B cell (primary cell): ENCODE measurements around the gene GLRX5. TPM values are rescaled to one million over a fixed set of nuclear protein-coding genes. Genes with fewer than 3 reads are reported as not detected.

Experiments
- ATAC-seq: fragments of 200-7000 bp; cut with Tn5 transposase; one replicate; pipeline ENCODE4 v1.10.0; 2021; ENCODE audit warnings: low read depth, mild to moderate bottlenecking, moderate number of reproducible peaks, moderate library complexity
- CTCF ChIA-PET: fragments of 350-600 bp; sonication (Branson Sonifier 250); formaldehyde crosslinking; loops from one replicate; lab custom pipeline; 2021; ENCODE audit warnings: antibody characterized with exemption, inconsistent platforms; lab: Charles Lee
- POLR2A ChIA-PET: fragments of 350-600 bp; sonication (Branson Sonifier 250); formaldehyde crosslinking; loops from one replicate; lab custom pipeline; 2021; ENCODE audit warnings: antibody characterized with exemption; lab: Charles Lee
- DNase-seq: peaks from one replicate; pipeline ENCODE4 v3.0.0; 2013
- H2AFZ ChIP-seq: 2 replicates; pipeline ENCODE4 v1.6.1; 2012; ENCODE audit warnings: mild to moderate bottlenecking, low read depth, low read length; ENCODE audit not compliant: insufficient read depth, poor library complexity, severe bottlenecking
- H3K27ac ChIP-seq, 2 donors: 1 replicate in 1 of 2; 2 replicates in 1 of 2; pipeline ENCODE4 v1.5.1; 2012 to 2013; ENCODE audit warnings: low read length in 2 of 2, mild to moderate bottlenecking in 2 of 2, moderate library complexity in 1 of 2
- H3K27me3 ChIP-seq, 4 experiments: fragments of 200-600 bp in 1 of 4; sonication (generic) in 1 of 4; replicated peaks in 1 of 4; 1 replicate in 2 of 4; 2 replicates in 2 of 4; pipeline versions ENCODE4 v1.6.1 to v1.7.0; 2013 to 2016; ENCODE audit warnings: low read length in 3 of 4, mild to moderate bottlenecking in 2 of 4, mixed read lengths in 1 of 4, moderate library complexity in 1 of 4; ENCODE audit not compliant: insufficient read depth in 4 of 4, control insufficient read depth in 3 of 4; ENCODE audit errors: control extremely low read depth in 1 of 4
- H3K36me3 ChIP-seq, 2 experiments: replicated peaks in 1 of 2; 1 replicate in 1 of 2; 2 replicates in 1 of 2; pipeline versions ENCODE4 v1.6.1 to v1.7.1; 2013; ENCODE audit warnings: low read length in 1 of 2; ENCODE audit not compliant: insufficient read depth in 2 of 2, control insufficient read depth in 1 of 2; ENCODE audit errors: control extremely low read depth in 1 of 2, extremely low read depth in 1 of 2
- H3K4me1 ChIP-seq, 2 donors: fragments of 200-600 bp in 1 of 2; sonication (generic) in 1 of 2; 1 replicate in 1 of 2; 2 replicates in 1 of 2; pipeline versions ENCODE4 v1.5.1 to v1.6.1; 2013 to 2017; ENCODE audit warnings: low read length in 2 of 2; ENCODE audit not compliant: control insufficient read depth in 2 of 2, insufficient read depth in 2 of 2
- H3K4me2 ChIP-seq: replicated peaks from 2 replicates; pipeline ENCODE3; 2012; ENCODE audit warnings: mild to moderate bottlenecking, low read depth, low read length; ENCODE audit not compliant: poor library complexity, severe bottlenecking
- H3K4me3 ChIP-seq, 5 experiments: fragments of 200-600 bp in 1 of 5; sonication (generic) in 1 of 5; 1 replicate in 3 of 5; 2 replicates in 2 of 5; pipeline versions ENCODE4 v1.5.1 to v1.7.0; 2011 to 2016; ENCODE audit warnings: low read length in 4 of 5, mild to moderate bottlenecking in 4 of 5, low read depth in 2 of 5, control low read depth in 1 of 5, moderate library complexity in 1 of 5; ENCODE audit not compliant: insufficient read depth in 1 of 5; ENCODE audit errors: control extremely low read depth in 1 of 5, extremely low read depth in 1 of 5
- H3K79me2 ChIP-seq: fragments of 200-600 bp; sonication (generic); one replicate; pipeline ENCODE4 v1.6.0; 2016; ENCODE audit warnings: low read length; ENCODE audit not compliant: control insufficient read depth, insufficient read depth
- H3K9ac ChIP-seq: fragments of 200-600 bp; sonication (generic); 2 replicates; pipeline ENCODE4 v1.6.1; 2017; ENCODE audit warnings: mild to moderate bottlenecking, low read length, moderate library complexity
- H3K9me3 ChIP-seq, 3 donors: one replicate each; pipeline versions ENCODE4 v1.6.1 to v1.7.1; 2013; ENCODE audit warnings: low read length in 2 of 3; ENCODE audit not compliant: control insufficient read depth in 2 of 3, insufficient read depth in 1 of 3; ENCODE audit errors: control extremely low read depth in 1 of 3
- H4K20me1 ChIP-seq: 2 replicates; pipeline ENCODE4 v1.6.0; 2012; ENCODE audit warnings: mild to moderate bottlenecking, low read length; ENCODE audit not compliant: insufficient read depth, control insufficient read depth, poor library complexity, severe bottlenecking
- H3K27ac Mint-ChIP-seq: one replicate; pipeline ENCODE4 v1.8.0; 2021; ENCODE audit warnings: mixed read lengths
- H3K27me3 Mint-ChIP-seq: one replicate; pipeline ENCODE4 v1.8.0; 2021; ENCODE audit warnings: mixed read lengths
- H3K4me1 Mint-ChIP-seq: one replicate; pipeline ENCODE4 v1.8.0; 2021; ENCODE audit warnings: mixed read lengths
- H3K4me3 Mint-ChIP-seq: one replicate; pipeline ENCODE4 v1.8.0; 2021; ENCODE audit warnings: mixed read lengths
- H3K9me3 Mint-ChIP-seq: one replicate; pipeline ENCODE4 v1.8.0; 2022; ENCODE audit warnings: mixed read lengths; ENCODE audit not compliant: insufficient read depth
- CTCF ChIP-seq: fragments of 200-600 bp; IDR thresholded peaks from one replicate; pipeline ENCODE4 v1.8.0; 2022; ENCODE audit warnings: antibody characterized with exemption, mild to moderate bottlenecking
- EZH2 ChIP-seq: IDR thresholded peaks from 2 replicates; pipeline ENCODE4 v1.6.1; 2012; ENCODE audit warnings: borderline replicate concordance, low read depth, mild to moderate bottlenecking, moderate library complexity, low read length; ENCODE audit not compliant: insufficient read depth, poor library complexity, severe bottlenecking
- WGBS: methylation state at CpG from one replicate; pipeline ENCODE4 v1.1.5; 2013; ENCODE audit warnings: missing lambda C conversion rate; ENCODE audit not compliant: insufficient coverage; 5-methylcytosine and 5-hydroxymethylcytosine counted together
- intact Hi-C: fragments of 100-400 bp; cut with micrococcal nuclease; formaldehyde crosslinking; loops from one replicate; pipeline ENCODE4 v1.10.0; 2022
- polyA plus RNA-seq: library from polyadenylated mRNA; depleted of rRNA; stranded (reverse); fragments of >200 nt; gene quantifications from 2 replicates; pipeline ENCODE4 v1.2.3, GENCODE V29; 2012
- total RNA-seq, 2 donors: library from RNA; stranded (reverse); fragments of 120-200 nt in 1 of 2; gene quantifications; 1 replicate in 1 of 2; 2 replicates in 1 of 2; pipeline versions ENCODE4 v1.2.3 to v1.2.4, GENCODE V29; 2013 to 2022

Gene GLRX5
- total and polyA plus RNA-seq, 2 donors (not counting 1 experiment from before 2014, with no cell fraction given): 7.8 to 18.4 TPM

GRCh38 chr14:95514131-95515079 lies 20.4 kb upstream of the GLRX5 start:
- no peak for TF ChIP-seq EZH2
- no peak for TF ChIP-seq CTCF
- Histone ChIP-seq H3K4me3 (peak overlapping the region in 4 of 5 experiments; percentile 50 to 77 (median 70)), H3K79me2 (peaks cover 52% of the 10 kb centered on the region), H3K27me3 (no peaks in the 10 kb centered on the region), H3K27ac (peak overlapping the region; percentile 77 to 79), H3K9ac (peak overlapping the region; percentile 68), H3K4me1 (peaks cover 67 to 76% of the 10 kb centered on the region in 2 donors), H3K36me3 (peaks cover 3 to 14% of the 10 kb centered on the region in 2 experiments), H4K20me1 (peaks cover 44% of the 10 kb centered on the region), H3K9me3 (no peaks in the 10 kb centered on the region), H3K4me2 (peak overlapping the region; percentile 82), H2AFZ (no peak overlapping the region)
- H3K27ac Mint-ChIP-seq: peak overlapping the region; percentile 89
- POLR2A ChIA-PET: interaction anchor here (0.6 to 3.2 kb wide), 6 partner anchors 9 to 256 kb away, joined by 3 to 22 read pairs (median 6); partner anchors contain the start of gene GLRX5
- no peaks in the 10 kb centered on the region for H3K9me3 Mint-ChIP-seq
- no peaks in the 10 kb centered on the region for H3K27me3 Mint-ChIP-seq
- 60% methylated on average over 17 of the region's 18 CpGs for WGBS
- no peak for ATAC-seq
- H3K4me3 Mint-ChIP-seq: peak overlapping the region; percentile 95
- intact Hi-C loops: loop anchor here (5.0 kb wide), 3 partner anchors 32 to 357 kb away; partner anchors contain the start of gene DICER1
- CTCF ChIA-PET: interaction anchor here (1.2 to 7.9 kb wide), 9 partner anchors 8 to 71 kb away, joined by 4 to 60 read pairs (median 11); no protein-coding TSS in a partner anchor
- DNase-seq: no peak
- peaks cover 79% of the 10 kb centered on the region for H3K4me1 Mint-ChIP-seq
